WTC11 (cell line): Measurements from ENCODE around the gene C2CD4A. TPM values are rescaled to one million over a fixed set of nuclear protein-coding genes. Genes with fewer than 3 reads are reported as not detected.

Source experiments
- ARID4B ChIP-seq: sonication (generic); formaldehyde crosslinking; IDR thresholded peaks from 2 replicates; pipeline ENCODE4 v1.8.0; 2023; ENCODE audit warnings: missing genetic modification reagents, mild to moderate bottlenecking, borderline replicate concordance
- ATF1 ChIP-seq: sonication (generic); formaldehyde crosslinking; IDR thresholded peaks from 2 replicates; pipeline ENCODE4 v1.8.1; 2023; ENCODE audit warnings: mild to moderate bottlenecking, moderate library complexity, missing genetic modification reagents
- ATF6 ChIP-seq: sonication (generic); formaldehyde crosslinking; IDR thresholded peaks from 2 replicates; pipeline ENCODE4 v1.8.1; 2023; ENCODE audit warnings: mild to moderate bottlenecking, missing genetic modification reagents
- CREB1 ChIP-seq: sonication (generic); formaldehyde crosslinking; IDR thresholded peaks from 2 replicates; pipeline ENCODE4 v1.8.0; 2023; ENCODE audit warnings: mild to moderate bottlenecking, missing genetic modification reagents
- ELF4 ChIP-seq: sonication (generic); formaldehyde crosslinking; IDR thresholded peaks from 2 replicates; pipeline ENCODE4 v1.8.1; 2022; ENCODE audit warnings: low read depth, mild to moderate bottlenecking, moderate library complexity, missing genetic modification reagents
- ESRRA ChIP-seq: sonication (generic); formaldehyde crosslinking; IDR thresholded peaks from 2 replicates; pipeline ENCODE4 v1.8.1; 2022; ENCODE audit warnings: mild to moderate bottlenecking, missing genetic modification reagents, borderline replicate concordance
- ETV6 ChIP-seq: sonication (generic); formaldehyde crosslinking; IDR thresholded peaks from 2 replicates; pipeline ENCODE4 v1.8.1; 2022; ENCODE audit warnings: mild to moderate bottlenecking, missing genetic modification reagents
- GRHL2 ChIP-seq: fragments of 250-450 bp; sonication (Bioruptor Pico); IDR thresholded peaks from 2 replicates; pipeline ENCODE4 v1.8.0; 2022; ENCODE audit warnings: mild to moderate bottlenecking, moderate library complexity; ENCODE audit not compliant: insufficient replicate concordance, severe bottlenecking
- HMGA2 ChIP-seq: fragments of 250-450 bp; sonication (Bioruptor Pico); IDR thresholded peaks from 2 replicates; pipeline ENCODE4 v1.4.0; 2021; ENCODE audit warnings: mild to moderate bottlenecking, moderate library complexity
- NFYB ChIP-seq: sonication (generic); formaldehyde crosslinking; conservative IDR thresholded peaks from 2 replicates; pipeline ENCODE4 v1.8.0; 2022; ENCODE audit warnings: low read depth, missing genetic modification reagents
- SMAD3 ChIP-seq: sonication (generic); formaldehyde crosslinking; IDR thresholded peaks from 2 replicates; pipeline ENCODE4 v1.8.0; 2022; ENCODE audit warnings: missing genetic modification reagents, mild to moderate bottlenecking, borderline replicate concordance
- USF2 ChIP-seq: sonication (generic); formaldehyde crosslinking; IDR thresholded peaks from 2 replicates; pipeline ENCODE4 v1.8.1; 2023; ENCODE audit warnings: mild to moderate bottlenecking, missing genetic modification reagents, moderate library complexity
- ZNF219 ChIP-seq: sonication (generic); formaldehyde crosslinking; IDR thresholded peaks from 2 replicates; pipeline ENCODE4 v1.8.0; 2023; ENCODE audit warnings: missing genetic modification reagents, mild to moderate bottlenecking, borderline replicate concordance
- total RNA-seq: library from RNA; stranded (reverse); gene quantifications from 3 replicates; pipeline ENCODE4 v1.2.3, GENCODE V29; 2021
- TF ChIP-seq, protein P1 (sequence below): fragments of 250-450 bp; sonication (Bioruptor Pico); IDR thresholded peaks from 2 replicates; pipeline ENCODE4 v1.9.0; 2021; ENCODE audit warnings: mild to moderate bottlenecking
- TF ChIP-seq, protein P2 (sequence below): sonication (generic); formaldehyde crosslinking; conservative IDR thresholded peaks from 2 replicates; pipeline ENCODE4 v1.8.1; 2022; ENCODE audit warnings: mild to moderate bottlenecking, missing genetic modification reagents
- TF ChIP-seq, protein P3 (sequence below): sonication (generic); formaldehyde crosslinking; IDR thresholded peaks from 2 replicates; pipeline ENCODE4 v1.8.1; 2023; ENCODE audit warnings: mild to moderate bottlenecking, missing genetic modification reagents, borderline replicate concordance
- TF ChIP-seq, protein P4 (sequence below): sonication (generic); formaldehyde crosslinking; IDR thresholded peaks from 2 replicates; pipeline ENCODE4 v1.8.0; 2022; ENCODE audit warnings: missing genetic modification reagents
- TF ChIP-seq, protein P5 (sequence below): fragments of 250-450 bp; sonication (Bioruptor Pico); IDR thresholded peaks from 2 replicates; pipeline ENCODE4 v1.9.0; 2021; ENCODE audit warnings: moderate library complexity, mild to moderate bottlenecking, inconsistent platforms, borderline replicate concordance

C2CD4A gene
- total RNA-seq, 1 experiment from 2014 or later, result 0.42 TPM

DNA sequence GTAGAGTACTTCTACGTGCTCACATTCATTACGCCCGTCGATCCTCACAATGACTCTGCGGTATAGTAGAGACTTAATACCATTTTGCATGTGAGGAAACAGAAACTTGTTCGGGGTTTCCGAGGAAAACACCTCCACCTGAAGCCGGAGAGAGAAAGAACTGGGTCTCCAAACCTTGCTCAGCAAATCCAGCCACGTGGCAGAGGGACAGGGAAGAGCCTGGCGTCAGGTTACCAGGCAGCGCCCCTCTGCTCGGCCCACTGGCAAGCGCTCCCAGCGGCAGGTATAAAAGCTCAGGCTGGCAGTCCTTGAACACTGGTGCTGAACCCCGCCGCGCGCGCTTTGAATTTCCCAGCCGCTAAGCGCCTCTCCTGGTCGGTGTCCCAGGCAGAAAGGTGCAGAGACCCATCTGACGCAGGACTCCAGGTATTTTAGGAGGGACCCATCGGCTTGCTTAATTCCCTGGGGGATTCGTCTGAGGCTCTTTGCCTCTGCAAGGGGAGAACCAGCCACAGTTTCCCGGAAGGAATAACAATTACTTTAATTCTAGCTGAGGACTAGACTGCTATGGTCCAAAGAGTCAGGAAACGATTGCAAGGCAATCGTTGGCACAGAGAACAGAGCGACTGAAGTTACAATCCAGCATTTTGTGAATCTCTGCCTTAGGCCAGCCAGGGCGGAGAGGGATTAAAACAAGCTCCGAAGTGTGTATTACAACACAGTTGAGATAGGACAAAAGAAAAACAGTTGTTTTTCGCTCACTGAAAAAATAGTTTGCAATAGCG, at the start of gene C2CD4A (continued):
- TF ChIP-seq, protein P1, sequence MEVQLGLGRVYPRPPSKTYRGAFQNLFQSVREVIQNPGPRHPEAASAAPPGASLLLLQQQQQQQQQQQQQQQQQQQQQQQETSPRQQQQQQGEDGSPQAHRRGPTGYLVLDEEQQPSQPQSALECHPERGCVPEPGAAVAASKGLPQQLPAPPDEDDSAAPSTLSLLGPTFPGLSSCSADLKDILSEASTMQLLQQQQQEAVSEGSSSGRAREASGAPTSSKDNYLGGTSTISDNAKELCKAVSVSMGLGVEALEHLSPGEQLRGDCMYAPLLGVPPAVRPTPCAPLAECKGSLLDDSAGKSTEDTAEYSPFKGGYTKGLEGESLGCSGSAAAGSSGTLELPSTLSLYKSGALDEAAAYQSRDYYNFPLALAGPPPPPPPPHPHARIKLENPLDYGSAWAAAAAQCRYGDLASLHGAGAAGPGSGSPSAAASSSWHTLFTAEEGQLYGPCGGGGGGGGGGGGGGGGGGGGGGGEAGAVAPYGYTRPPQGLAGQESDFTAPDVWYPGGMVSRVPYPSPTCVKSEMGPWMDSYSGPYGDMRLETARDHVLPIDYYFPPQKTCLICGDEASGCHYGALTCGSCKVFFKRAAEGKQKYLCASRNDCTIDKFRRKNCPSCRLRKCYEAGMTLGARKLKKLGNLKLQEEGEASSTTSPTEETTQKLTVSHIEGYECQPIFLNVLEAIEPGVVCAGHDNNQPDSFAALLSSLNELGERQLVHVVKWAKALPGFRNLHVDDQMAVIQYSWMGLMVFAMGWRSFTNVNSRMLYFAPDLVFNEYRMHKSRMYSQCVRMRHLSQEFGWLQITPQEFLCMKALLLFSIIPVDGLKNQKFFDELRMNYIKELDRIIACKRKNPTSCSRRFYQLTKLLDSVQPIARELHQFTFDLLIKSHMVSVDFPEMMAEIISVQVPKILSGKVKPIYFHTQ (CRISPR knock-in tag), result no peak
- TF ChIP-seq, protein P2, sequence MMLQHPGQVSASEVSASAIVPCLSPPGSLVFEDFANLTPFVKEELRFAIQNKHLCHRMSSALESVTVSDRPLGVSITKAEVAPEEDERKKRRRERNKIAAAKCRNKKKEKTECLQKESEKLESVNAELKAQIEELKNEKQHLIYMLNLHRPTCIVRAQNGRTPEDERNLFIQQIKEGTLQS (CRISPR knock-in tag), result no peak
- TF ChIP-seq CREB1 (CRISPR knock-in tag) (0 out of 2 replicates have a peak, but pooled peaks have one; percentile 31), NFYB (CRISPR knock-in tag) (no peak), ZNF219 (no peak), ATF6 (CRISPR knock-in tag) (no peak), USF2 (CRISPR knock-in tag) (peak; percentile 76), ARID4B (CRISPR knock-in tag) (peak; percentile 65; the same call in 1 of the 2 replicates), ATF1 (no peak), HMGA2 (CRISPR knock-in tag) (no peak), GRHL2 (CRISPR knock-in tag) (no peak), ESRRA (CRISPR knock-in tag) (no peak), ETV6 (no peak), SMAD3 (CRISPR knock-in tag) (0 out of 2 replicates have a peak, but pooled peaks have one; percentile 38), ELF4 (CRISPR knock-in tag) (no peak)
- TF ChIP-seq, protein P3, sequence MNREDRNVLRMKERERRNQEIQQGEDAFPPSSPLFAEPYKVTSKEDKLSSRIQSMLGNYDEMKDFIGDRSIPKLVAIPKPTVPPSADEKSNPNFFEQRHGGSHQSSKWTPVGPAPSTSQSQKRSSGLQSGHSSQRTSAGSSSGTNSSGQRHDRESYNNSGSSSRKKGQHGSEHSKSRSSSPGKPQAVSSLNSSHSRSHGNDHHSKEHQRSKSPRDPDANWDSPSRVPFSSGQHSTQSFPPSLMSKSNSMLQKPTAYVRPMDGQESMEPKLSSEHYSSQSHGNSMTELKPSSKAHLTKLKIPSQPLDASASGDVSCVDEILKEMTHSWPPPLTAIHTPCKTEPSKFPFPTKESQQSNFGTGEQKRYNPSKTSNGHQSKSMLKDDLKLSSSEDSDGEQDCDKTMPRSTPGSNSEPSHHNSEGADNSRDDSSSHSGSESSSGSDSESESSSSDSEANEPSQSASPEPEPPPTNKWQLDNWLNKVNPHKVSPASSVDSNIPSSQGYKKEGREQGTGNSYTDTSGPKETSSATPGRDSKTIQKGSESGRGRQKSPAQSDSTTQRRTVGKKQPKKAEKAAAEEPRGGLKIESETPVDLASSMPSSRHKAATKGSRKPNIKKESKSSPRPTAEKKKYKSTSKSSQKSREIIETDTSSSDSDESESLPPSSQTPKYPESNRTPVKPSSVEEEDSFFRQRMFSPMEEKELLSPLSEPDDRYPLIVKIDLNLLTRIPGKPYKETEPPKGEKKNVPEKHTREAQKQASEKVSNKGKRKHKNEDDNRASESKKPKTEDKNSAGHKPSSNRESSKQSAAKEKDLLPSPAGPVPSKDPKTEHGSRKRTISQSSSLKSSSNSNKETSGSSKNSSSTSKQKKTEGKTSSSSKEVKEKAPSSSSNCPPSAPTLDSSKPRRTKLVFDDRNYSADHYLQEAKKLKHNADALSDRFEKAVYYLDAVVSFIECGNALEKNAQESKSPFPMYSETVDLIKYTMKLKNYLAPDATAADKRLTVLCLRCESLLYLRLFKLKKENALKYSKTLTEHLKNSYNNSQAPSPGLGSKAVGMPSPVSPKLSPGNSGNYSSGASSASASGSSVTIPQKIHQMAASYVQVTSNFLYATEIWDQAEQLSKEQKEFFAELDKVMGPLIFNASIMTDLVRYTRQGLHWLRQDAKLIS (CRISPR knock-in tag), result peak; percentile 58; the same call in 1 of the 2 replicates
- TF ChIP-seq, protein P4, sequence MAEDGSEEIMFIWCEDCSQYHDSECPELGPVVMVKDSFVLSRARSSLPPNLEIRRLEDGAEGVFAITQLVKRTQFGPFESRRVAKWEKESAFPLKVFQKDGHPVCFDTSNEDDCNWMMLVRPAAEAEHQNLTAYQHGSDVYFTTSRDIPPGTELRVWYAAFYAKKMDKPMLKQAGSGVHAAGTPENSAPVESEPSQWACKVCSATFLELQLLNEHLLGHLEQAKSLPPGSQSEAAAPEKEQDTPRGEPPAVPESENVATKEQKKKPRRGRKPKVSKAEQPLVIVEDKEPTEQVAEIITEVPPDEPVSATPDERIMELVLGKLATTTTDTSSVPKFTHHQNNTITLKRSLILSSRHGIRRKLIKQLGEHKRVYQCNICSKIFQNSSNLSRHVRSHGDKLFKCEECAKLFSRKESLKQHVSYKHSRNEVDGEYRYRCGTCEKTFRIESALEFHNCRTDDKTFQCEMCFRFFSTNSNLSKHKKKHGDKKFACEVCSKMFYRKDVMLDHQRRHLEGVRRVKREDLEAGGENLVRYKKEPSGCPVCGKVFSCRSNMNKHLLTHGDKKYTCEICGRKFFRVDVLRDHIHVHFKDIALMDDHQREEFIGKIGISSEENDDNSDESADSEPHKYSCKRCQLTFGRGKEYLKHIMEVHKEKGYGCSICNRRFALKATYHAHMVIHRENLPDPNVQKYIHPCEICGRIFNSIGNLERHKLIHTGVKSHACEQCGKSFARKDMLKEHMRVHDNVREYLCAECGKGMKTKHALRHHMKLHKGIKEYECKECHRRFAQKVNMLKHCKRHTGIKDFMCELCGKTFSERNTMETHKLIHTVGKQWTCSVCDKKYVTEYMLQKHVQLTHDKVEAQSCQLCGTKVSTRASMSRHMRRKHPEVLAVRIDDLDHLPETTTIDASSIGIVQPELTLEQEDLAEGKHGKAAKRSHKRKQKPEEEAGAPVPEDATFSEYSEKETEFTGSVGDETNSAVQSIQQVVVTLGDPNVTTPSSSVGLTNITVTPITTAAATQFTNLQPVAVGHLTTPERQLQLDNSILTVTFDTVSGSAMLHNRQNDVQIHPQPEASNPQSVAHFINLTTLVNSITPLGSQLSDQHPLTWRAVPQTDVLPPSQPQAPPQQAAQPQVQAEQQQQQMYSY, result no peak
- TF ChIP-seq, protein P5, sequence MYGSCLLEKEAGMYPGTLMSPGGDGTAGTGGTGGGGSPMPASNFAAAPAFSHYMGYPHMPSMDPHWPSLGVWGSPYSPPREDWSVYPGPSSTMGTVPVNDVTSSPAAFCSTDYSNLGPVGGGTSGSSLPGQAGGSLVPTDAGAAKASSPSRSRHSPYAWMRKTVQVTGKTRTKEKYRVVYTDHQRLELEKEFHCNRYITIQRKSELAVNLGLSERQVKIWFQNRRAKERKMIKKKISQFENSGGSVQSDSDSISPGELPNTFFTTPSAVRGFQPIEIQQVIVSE (CRISPR knock-in tag), result no peak
